Measurements from ENCODE around the gene WARS2.

Gene WARS2

GRCh38 chr1:119011116-119011515 lies 129.3 kb downstream of the WARS2 start:
- DNase-seq = no peak

- no peak for DNase-seq
Measured at GRCh38 chr1:119010201-119010600, 130.3 kb downstream of the WARS2 start.

DNA sequence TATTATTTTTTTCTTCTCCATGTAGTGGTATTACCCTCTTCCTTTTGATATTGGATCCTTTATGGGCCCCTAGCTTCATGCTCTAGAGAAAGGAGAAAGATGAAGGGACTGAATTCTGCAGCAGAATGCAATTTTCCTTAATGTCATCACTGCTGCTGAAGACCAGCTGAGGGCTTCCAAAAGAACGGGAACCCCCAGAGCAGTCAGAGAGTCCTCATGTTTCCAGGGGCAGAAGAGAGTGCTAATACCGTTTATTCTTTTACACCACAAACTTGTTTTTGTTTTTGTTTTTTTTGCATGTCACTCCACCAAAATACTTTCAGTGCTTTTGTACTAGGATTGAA lies 131.2 kb downstream of the WARS2 start:
- no peak for DNase-seq

GRCh38 chr1:119008483-119009311 lies 131.8 kb downstream of the WARS2 start:
- DNase-seq = peak; percentile 19 to 53

- no peak for DNase-seq
Measured at GRCh38 chr1:119007670-119008482, 132.6 kb downstream of the WARS2 start.

DNA sequence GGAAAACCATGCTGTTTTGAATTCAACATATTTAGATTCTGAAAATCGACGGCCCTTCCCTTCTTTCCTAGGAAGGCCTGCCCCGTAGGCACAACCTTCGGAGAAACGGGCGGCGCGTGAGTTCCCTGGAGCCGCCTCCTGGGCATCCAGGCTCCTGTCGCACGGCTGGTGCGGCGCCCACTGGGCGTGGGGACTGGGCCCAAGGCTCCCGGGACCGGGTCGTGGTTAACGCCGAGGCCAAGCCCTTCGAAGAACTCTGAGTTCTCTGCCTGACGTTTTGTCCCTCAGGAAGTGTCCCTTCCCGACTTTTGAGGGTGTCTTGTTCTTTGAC lies 133.1 kb downstream of the WARS2 start:
- no peak for DNase-seq

- DNase-seq = no peak
Measured at GRCh38 chr1:119006406-119007279, 133.8 kb downstream of the WARS2 start.

GRCh38 chr1:119005724-119006405 lies 134.6 kb downstream of the WARS2 start:
- DNase-seq = no peak

GRCh38 chr1:119004781-119005180 lies 135.7 kb downstream of the WARS2 start:
- no peak for DNase-seq

DNA sequence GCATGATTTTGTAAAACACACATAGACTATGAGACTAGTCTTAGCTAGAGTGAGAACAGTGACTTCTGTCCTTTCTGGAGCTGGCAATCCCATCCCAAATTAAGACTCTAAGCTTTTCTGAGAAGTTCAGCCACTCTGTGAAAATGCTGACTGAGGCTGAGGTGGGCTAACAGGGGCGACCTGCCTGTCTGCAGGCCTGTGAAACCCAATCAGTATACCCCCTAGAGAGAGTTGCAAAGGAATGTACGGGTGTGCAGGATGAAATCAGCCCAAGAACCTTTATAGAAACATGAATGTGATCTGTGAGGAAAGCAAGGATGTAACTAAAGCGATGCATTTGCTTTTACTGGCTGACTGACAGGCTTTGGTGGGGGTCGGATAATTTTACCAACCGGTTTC lies 136.3 kb downstream of the WARS2 start:
- DNase-seq = no peak

DNA sequence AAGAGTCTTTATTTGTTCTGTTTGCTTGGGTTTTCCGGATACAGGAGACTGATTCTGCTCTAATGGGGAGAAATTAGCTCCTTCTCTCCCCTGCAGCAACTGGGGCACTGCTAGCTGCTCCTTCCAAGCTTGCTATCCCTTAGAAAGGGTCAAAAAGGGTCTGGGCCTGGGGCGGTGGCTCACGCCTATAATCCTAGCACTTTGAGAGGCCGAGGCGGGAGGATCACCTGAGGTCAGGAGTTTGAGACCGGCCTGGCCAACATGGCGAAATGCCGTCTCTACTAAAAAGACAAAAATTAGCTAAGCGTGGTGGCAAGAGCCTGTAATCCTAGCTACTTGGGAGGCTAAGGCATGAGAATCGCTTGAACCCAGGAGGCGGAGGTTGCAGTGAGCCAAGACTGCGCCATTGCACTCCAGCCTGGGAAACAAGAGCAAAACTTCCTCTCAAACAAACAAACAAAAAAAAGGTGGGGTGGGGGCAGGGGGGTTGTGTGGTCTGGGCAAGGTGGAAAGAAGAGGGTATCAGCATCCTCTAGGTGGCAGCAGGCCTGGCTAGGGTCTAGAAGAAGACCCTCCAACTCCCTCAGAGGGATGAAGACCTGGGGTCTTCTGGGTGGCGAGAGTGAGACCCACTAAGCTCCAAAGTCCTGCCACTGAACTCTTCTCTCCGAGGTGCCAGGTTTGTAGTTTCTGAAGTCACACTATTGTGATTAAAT lies 136.9 kb downstream of the WARS2 start:
- DNase-seq = no peak

GRCh38 chr1:119002028-119002686 lies 138.3 kb downstream of the WARS2 start:
- no peak for DNase-seq

GRCh38 chr1:119001181-119002027 lies 139.0 kb downstream of the WARS2 start:
- peak in 1 of 2 experiments; percentile 42 for DNase-seq

DNA sequence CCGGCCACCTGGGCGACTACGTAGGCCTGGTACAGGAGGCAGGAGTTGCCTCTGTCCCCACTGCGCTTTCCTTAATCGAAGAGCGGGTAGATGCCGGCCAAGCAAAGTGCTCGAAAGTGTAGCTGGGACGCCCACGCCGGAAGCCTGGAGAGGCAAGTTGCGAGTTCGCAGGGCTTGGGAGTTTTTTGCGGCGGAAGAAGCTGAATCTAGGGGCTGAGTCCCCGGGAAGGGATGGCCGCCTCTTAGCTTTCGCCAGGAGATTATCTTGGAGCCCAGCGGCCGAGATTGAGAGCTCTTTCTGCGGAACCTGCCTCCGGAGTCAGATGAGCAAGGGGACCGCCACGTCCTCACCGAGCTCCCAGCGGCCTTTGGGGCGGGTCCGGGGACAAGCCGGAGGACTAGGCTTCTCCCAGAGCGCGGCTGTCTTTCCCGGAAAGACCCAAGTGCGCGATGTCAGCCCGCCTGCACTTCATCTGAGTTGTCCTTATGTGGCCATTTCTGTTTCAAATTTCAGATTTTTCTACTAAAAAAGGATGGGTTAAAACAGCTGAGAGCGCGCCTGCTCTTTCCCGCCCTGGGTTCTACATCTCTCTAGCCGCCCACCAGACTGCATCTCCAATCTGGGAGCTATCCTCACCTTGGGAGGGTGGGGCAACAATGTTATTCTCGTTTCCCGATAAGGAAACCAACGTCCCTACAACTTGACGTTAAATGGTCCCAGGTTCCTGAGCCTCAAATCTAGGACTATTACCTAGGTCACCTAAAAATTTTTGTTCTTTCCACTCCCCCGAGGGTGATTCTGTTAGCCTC lies 139.9 kb downstream of the WARS2 start:
- DNase-seq = no peak

DNA sequence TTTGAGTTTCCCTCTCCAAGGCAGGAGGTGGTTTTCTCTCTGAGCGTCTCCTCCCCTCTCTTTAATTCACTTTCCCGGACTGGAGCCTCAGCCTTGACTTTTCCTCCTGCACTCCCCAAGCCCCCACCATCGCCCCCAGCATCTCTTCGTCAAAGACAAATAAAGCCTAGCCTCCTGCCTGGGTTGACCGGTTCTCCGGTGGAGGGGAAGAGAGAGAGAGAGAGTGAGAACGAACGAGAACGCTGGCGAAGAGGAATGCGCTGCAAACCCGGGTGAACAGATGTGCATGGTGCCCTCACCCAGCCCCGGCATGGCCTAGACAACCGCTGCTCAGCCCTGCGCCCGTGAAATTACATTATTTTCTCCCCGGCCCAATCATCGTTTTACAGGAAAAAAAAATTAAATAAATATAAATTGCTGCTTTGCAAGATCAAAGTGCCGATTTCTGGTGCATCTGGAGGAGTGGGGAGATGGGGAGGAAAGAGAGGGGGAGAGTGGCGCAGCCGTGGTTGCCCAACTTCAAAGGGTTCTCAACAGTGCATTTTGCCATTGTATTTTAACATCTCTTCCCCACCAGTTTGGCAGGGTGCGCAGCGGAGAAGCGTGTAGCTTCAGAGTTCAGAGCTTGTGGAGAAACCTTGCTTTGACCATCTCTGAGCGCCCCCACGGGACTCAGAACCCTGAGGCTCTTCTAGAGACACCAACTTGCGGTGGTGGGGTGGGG lies 140.9 kb downstream of the WARS2 start:
- DNase-seq = no peak

- DNase-seq = no peak
Measured at GRCh38 chr1:118998171-118998570, 142.3 kb downstream of the WARS2 start.

DNA sequence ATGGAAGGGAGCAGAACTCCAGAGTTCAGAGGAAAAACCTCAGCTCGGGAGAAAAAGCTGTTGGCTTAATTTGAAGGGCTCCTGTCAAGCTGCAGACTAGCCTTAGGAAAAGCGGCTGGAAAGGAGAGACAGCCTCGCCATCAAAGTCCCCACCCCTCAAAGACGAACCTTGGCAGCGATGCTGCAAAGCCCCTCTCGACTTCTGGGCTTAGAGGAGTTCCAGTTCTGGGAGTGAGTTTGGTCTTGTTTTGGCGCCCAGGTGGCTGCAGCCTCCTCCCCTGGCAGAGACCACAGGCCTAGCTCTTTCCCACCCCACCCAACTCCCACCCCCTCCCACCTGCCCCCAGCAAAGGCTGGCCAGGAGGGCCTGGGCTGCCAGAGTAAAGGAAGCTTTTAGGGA lies 143.2 kb downstream of the WARS2 start:
- no peak for DNase-seq

GRCh38 chr1:118995312-118996016 lies 145.0 kb downstream of the WARS2 start:
- no peak for DNase-seq

All from NCI-H526 (cell line).